ENCODE data around the gene NOS1AP.

Gene NOS1AP

GRCh38 chr1:162223488-162223887 is 154.0 kb downstream of the NOS1AP start:
- DNase-seq: no peak

- DNase-seq: no peak
Measured at GRCh38 chr1:162224267-162224666, 154.8 kb downstream of the NOS1AP start.

- DNase-seq: peak in 1 of 3 experiments; percentile 28
Measured at GRCh38 chr1:162228586-162228985, 159.1 kb downstream of the NOS1AP start.

GRCh38 chr1:162229549-162229948 is 160.1 kb downstream of the NOS1AP start:
- DNase-seq: no peak

- peak in 2 of 3 experiments; percentile 61 to 82 for DNase-seq
Measured at GRCh38 chr1:162230096-162230495, 160.6 kb downstream of the NOS1AP start.

GRCh38 chr1:162230517-162230916 is 161.0 kb downstream of the NOS1AP start:
- peak in 1 of 3 experiments; percentile 24 for DNase-seq

- DNase-seq: peak in 1 of 3 experiments; percentile 46
Measured at GRCh38 chr1:162232034-162232711, 162.7 kb downstream of the NOS1AP start.

- no peak for DNase-seq
Measured at GRCh38 chr1:162233066-162233465, 163.6 kb downstream of the NOS1AP start.

- no peak for DNase-seq
Measured at GRCh38 chr1:162233937-162234336, 164.4 kb downstream of the NOS1AP start.

- no peak for DNase-seq
Measured at GRCh38 chr1:162234571-162234970, 165.1 kb downstream of the NOS1AP start.

GRCh38 chr1:162235241-162235800 is 165.8 kb downstream of the NOS1AP start:
- DNase-seq: peak in 1 of 3 experiments; percentile 75

- no peak for DNase-seq
Measured at GRCh38 chr1:162236201-162236600, 166.7 kb downstream of the NOS1AP start.

- DNase-seq: no peak
Measured at GRCh38 chr1:162236618-162237017, 167.1 kb downstream of the NOS1AP start.

- DNase-seq: no peak
Measured at GRCh38 chr1:162240577-162240976, 171.1 kb downstream of the NOS1AP start.

GRCh38 chr1:162242804-162243203 is 173.3 kb downstream of the NOS1AP start:
- no peak for DNase-seq

- DNase-seq: peak in 2 of 3 experiments; percentile 46 to 88
Measured at GRCh38 chr1:162248854-162249535, 179.5 kb downstream of the NOS1AP start.

GRCh38 chr1:162250004-162250730 is 180.7 kb downstream of the NOS1AP start:
- no peak for DNase-seq

- DNase-seq: no peak
Measured at GRCh38 chr1:162251102-162251501, 181.6 kb downstream of the NOS1AP start.

GRCh38 chr1:162252214-162252613 is 182.7 kb downstream of the NOS1AP start:
- no peak for DNase-seq

- DNase-seq: no peak
Measured at GRCh38 chr1:162253790-162254189, 184.3 kb downstream of the NOS1AP start.

GRCh38 chr1:162256287-162256686 is 186.8 kb downstream of the NOS1AP start:
- DNase-seq: no peak

GRCh38 chr1:162258394-162258793 is 188.9 kb downstream of the NOS1AP start:
- no peak for DNase-seq

GRCh38 chr1:162259894-162260455 is 190.5 kb downstream of the NOS1AP start:
- no peak for DNase-seq

Data from NCI-H1417 (cell line).